GM18951 (cell line): ENCODE measurements around the gene GPR146.
A peak's percentile ranks its signal among the peaks of the same experiment; 100 is the strongest.
"Not testable (repeated sequence)": the region's sequence is repeated elsewhere in the genome, so short reads cannot be mapped to it uniquely, and the experiment has no call there.

ENCODE experiments used
- POLR2A ChIP-seq: IDR thresholded peaks from 4 replicates; pipeline ENCODE4 v1.6.1; 2011; ENCODE audit warnings: mild to moderate bottlenecking; ENCODE audit not compliant: insufficient read length, insufficient read depth; ENCODE audit errors: extremely low read depth
- in situ Hi-C: fragments of 300-500 bp; cut with MboI; formaldehyde crosslinking; loops from one replicate; pipeline ENCODE4 v1.12.0; 2022; ENCODE audit warnings: low sequenced_read_pairs, mixed read lengths, inconsistent platforms; ENCODE audit not compliant: unreplicated experiment

Gene GPR146

GRCh38 chr7:1044189-1045068, at the start of gene GPR146:
Gene GPR146, plus strand, starts transcription at chr7:1044546. Its CDS starts 12,970 bp downstream, at chr7:1057516.
- TF ChIP-seq POLR2A, result peak; percentile 66
- in situ Hi-C loops, result loop anchor here (10.0 kb wide), 1 partner anchor 50 kb away; no protein-coding TSS in a partner anchor

GRCh38 chr7:994592-995308, 49.6 kb upstream of the GPR146 start:
- in situ Hi-C loops, result loop anchor here (5.0 to 10.0 kb wide), 3 partner anchors 50 to 170 kb away; partner anchors contain the start of genes GPR146 and ZFAND2A
- no peak for TF ChIP-seq POLR2A

- in situ Hi-C loops, result loop anchor here (5.0 to 10.0 kb wide), 3 partner anchors 49 to 169 kb away; partner anchors contain the start of genes GPR146 and ZFAND2A
- no peak for TF ChIP-seq POLR2A
These were observed 48.8 kb upstream of the GPR146 start for GRCh38 chr7:995571-995970.

GRCh38 chr7:996079-996872, 48.1 kb upstream of the GPR146 start:
- in situ Hi-C loops, result loop anchor here (5.0 to 10.0 kb wide), 3 partner anchors 49 to 169 kb away; partner anchors contain the start of genes GPR146 and ZFAND2A
- TF ChIP-seq POLR2A, result no peak

- in situ Hi-C loops, result loop anchor here (5.0 to 10.0 kb wide), 3 partner anchors 47 to 167 kb away; partner anchors contain the start of genes GPR146 and ZFAND2A
- TF ChIP-seq POLR2A, result no peak
These were observed 46.6 kb upstream of the GPR146 start for GRCh38 chr7:997404-998395.

GRCh38 chr7:999149-999879, 45.0 kb upstream of the GPR146 start:
- no peak for TF ChIP-seq POLR2A
- in situ Hi-C loops, result loop anchor here (5.0 to 10.0 kb wide), 3 partner anchors 45 to 165 kb away; partner anchors contain the start of genes GPR146 and ZFAND2A

- TF ChIP-seq POLR2A, result no peak
- in situ Hi-C loops, result loop anchor here (5.0 to 10.0 kb wide), 3 partner anchors 45 to 165 kb away; partner anchors contain the start of genes GPR146 and ZFAND2A
These were observed 44.1 kb upstream of the GPR146 start for GRCh38 chr7:999941-1000935.

- in situ Hi-C loops, result not testable (repeated sequence)
These were observed 43.1 kb upstream of the GPR146 start for GRCh38 chr7:1001069-1001770.

GRCh38 chr7:1002026-1002425, 42.3 kb upstream of the GPR146 start:
- in situ Hi-C loops, result not testable (repeated sequence)

GRCh38 chr7:1002445-1002844, 41.9 kb upstream of the GPR146 start:
- in situ Hi-C loops, result not testable (repeated sequence)
